HG02610 (cell line): Measurements from ENCODE around the gene IWS1.
"Not testable (repeated sequence)": the region's sequence is repeated elsewhere in the genome, so short reads cannot be mapped to it uniquely, and the experiment has no call there.

Experiments used
- ATAC-seq: cut with Tn5 transposase; IDR thresholded peaks from one replicate; pipeline ENCODE4 v1.9.1; 2021; ENCODE audit warnings: mild to moderate bottlenecking, moderate library complexity; ENCODE audit not compliant: unreplicated experiment

Gene IWS1

GRCh38 chr2:127561371-127561770 lies 35.1 kb upstream of the IWS1 start:
- no peak for ATAC-seq

- no peak for ATAC-seq
These were observed 34.6 kb upstream of the IWS1 start for GRCh38 chr2:127560931-127561280.

GRCh38 chr2:127560201-127560930 lies 34.1 kb upstream of the IWS1 start:
- no peak for ATAC-seq

GRCh38 chr2:127559454-127559853 lies 33.2 kb upstream of the IWS1 start:
- no peak for ATAC-seq

- ATAC-seq: no peak
These were observed 32.6 kb upstream of the IWS1 start for GRCh38 chr2:127558911-127559310.

GRCh38 chr2:127552846-127553245 lies 26.6 kb upstream of the IWS1 start:
- no peak for ATAC-seq

- ATAC-seq: no peak
These were observed 26.0 kb upstream of the IWS1 start for GRCh38 chr2:127552336-127552735.

GRCh38 chr2:127551221-127551930 lies 25.1 kb upstream of the IWS1 start:
- no peak for ATAC-seq

GRCh38 chr2:127546797-127547196 lies 20.5 kb upstream of the IWS1 start:
- ATAC-seq: no peak

- no peak for ATAC-seq
These were observed 19.5 kb upstream of the IWS1 start for GRCh38 chr2:127545796-127546195.

- no peak for ATAC-seq
These were observed 18.9 kb upstream of the IWS1 start for GRCh38 chr2:127545189-127545588.

GRCh38 chr2:127543013-127543501 lies 16.8 kb upstream of the IWS1 start:
- ATAC-seq: not testable (repeated sequence)

- ATAC-seq: no peak
These were observed 15.9 kb upstream of the IWS1 start for GRCh38 chr2:127542231-127542630.

- ATAC-seq: no peak
These were observed 15.5 kb upstream of the IWS1 start for GRCh38 chr2:127541809-127542208.

- no peak for ATAC-seq
These were observed 11.4 kb upstream of the IWS1 start for GRCh38 chr2:127537644-127538043.

GRCh38 chr2:127536707-127537541 lies 10.6 kb upstream of the IWS1 start:
- ATAC-seq: no peak

- no peak for ATAC-seq
These were observed 9.6 kb upstream of the IWS1 start for GRCh38 chr2:127535918-127536317.

- no peak for ATAC-seq
These were observed 9.2 kb upstream of the IWS1 start, which contains the start of gene MYO7B for GRCh38 chr2:127535422-127535901. Gene MYO7B, plus strand, starts transcription at chr2:127535683. Its CDS starts 24,040 bp downstream, at chr2:127559723.

- no peak for ATAC-seq
These were observed 6.0 kb upstream of the IWS1 start for GRCh38 chr2:127532296-127532695.

- ATAC-seq: no peak
These were observed 4.9 kb upstream of the IWS1 start for GRCh38 chr2:127531221-127531648.
